ENCODE measurements around the gene DNAJB11. TPM values are rescaled to one million over a fixed set of nuclear protein-coding genes. Genes with fewer than 3 reads are reported as not detected.

DNAJB11 gene
- total and polyA plus RNA-seq, 2 donors (not counting 1 experiment from before 2014, with no cell fraction given), result 17.9 to 27.7 TPM

- DNase-seq, result no peak
- no peak overlapping the region for H3K4me3 ChIP-seq (ENCODE audit: control extremely low read depth in 1 of 5, extremely low read depth in 1 of 5, insufficient read depth in 1 of 5, low read depth in 2 of 5, low read length in 4 of 5)
- no peaks in the 10 kb centered on the region for H3K4me1 ChIP-seq (ENCODE audit: control insufficient read depth in 2 of 2, insufficient read depth in 2 of 2, low read length in 2 of 2)
- H3K27me3 Mint-ChIP-seq, result no peaks in the 10 kb centered on the region
- no peaks in the 10 kb centered on the region for H3K27me3 ChIP-seq (replicated peaks in 1 of 4; ENCODE audit: control extremely low read depth in 1 of 4, control insufficient read depth in 3 of 4, insufficient read depth in 4 of 4, low read length in 3 of 4)
- H3K4me2 ChIP-seq (replicated peaks; ENCODE audit: low read depth, low read length, poor library complexity, severe bottlenecking), result no peak overlapping the region
- ChIA-PET POLR2A (no interaction called here), CTCF (interaction anchor here (1.7 to 2.1 kb wide), 2 partner anchors 25 to 647 kb away, joined by 3 to 9 read pairs; no protein-coding TSS in a partner anchor)
- no peaks in the 10 kb centered on the region for H3K4me1 Mint-ChIP-seq
- no peaks in the 10 kb centered on the region for H4K20me1 ChIP-seq (ENCODE audit: control insufficient read depth, insufficient read depth, low read length, poor library complexity, severe bottlenecking)
- H3K27ac Mint-ChIP-seq, result no peak overlapping the region
- intact Hi-C loops (cut with micrococcal nuclease), result no loop called here
- no peaks in the 10 kb centered on the region for H3K79me2 ChIP-seq (ENCODE audit: control insufficient read depth, insufficient read depth, low read length)
- H3K27ac ChIP-seq (ENCODE audit: low read length in 2 of 2), result no peak overlapping the region
- H3K9ac ChIP-seq (ENCODE audit: low read length), result no peak overlapping the region
- H3K9me3 ChIP-seq (ENCODE audit: control extremely low read depth in 1 of 3, control insufficient read depth in 2 of 3, insufficient read depth in 1 of 3, low read length in 2 of 3), result no peaks in the 10 kb centered on the region
- no peak overlapping the region for H2AFZ ChIP-seq (ENCODE audit: insufficient read depth, low read depth, low read length, poor library complexity, severe bottlenecking)
- ATAC-seq (ENCODE audit: low read depth), result no peak
- no peak overlapping the region for H3K4me3 Mint-ChIP-seq
- TF ChIP-seq EZH2 (IDR thresholded peaks at IDR 0.05; ENCODE audit: borderline replicate concordance, insufficient read depth, low read depth, low read length, poor library complexity, severe bottlenecking), result no peak
- TF ChIP-seq CTCF (IDR thresholded peaks at IDR 0.05), result no peak
- 92% methylated on average over 4 of the region's 7 CpGs for WGBS (ENCODE audit: insufficient coverage)
- peaks cover 3 to 5% of the 10 kb centered on the region in 2 experiments for H3K36me3 ChIP-seq (replicated peaks in 1 of 2; ENCODE audit: control extremely low read depth in 1 of 2, control insufficient read depth in 1 of 2, extremely low read depth in 1 of 2, insufficient read depth in 2 of 2, low read length in 1 of 2)
- H3K9me3 Mint-ChIP-seq (ENCODE audit: insufficient read depth), result no peaks in the 10 kb centered on the region
Observed at GRCh38 chr3:186590580-186591295, 20.2 kb downstream of the DNAJB11 start.

- no peaks in the 10 kb centered on the region for H3K4me1 Mint-ChIP-seq
- no peaks in the 10 kb centered on the region for H3K9me3 Mint-ChIP-seq (ENCODE audit: insufficient read depth)
- intact Hi-C loops (cut with micrococcal nuclease), result no loop called here
- Histone ChIP-seq H3K4me3 (ENCODE audit: control extremely low read depth in 1 of 5, extremely low read depth in 1 of 5, insufficient read depth in 1 of 5, low read depth in 2 of 5, low read length in 4 of 5) (no peak overlapping the region), H4K20me1 (ENCODE audit: control insufficient read depth, insufficient read depth, low read length, poor library complexity, severe bottlenecking) (no peaks in the 10 kb centered on the region), H3K4me2 (replicated peaks; ENCODE audit: low read depth, low read length, poor library complexity, severe bottlenecking) (no peak overlapping the region), H3K9ac (ENCODE audit: low read length) (no peak overlapping the region), H3K36me3 (replicated peaks in 1 of 2; ENCODE audit: control extremely low read depth in 1 of 2, control insufficient read depth in 1 of 2, extremely low read depth in 1 of 2, insufficient read depth in 2 of 2, low read length in 1 of 2) (no peaks in the 10 kb centered on the region), H2AFZ (ENCODE audit: insufficient read depth, low read depth, low read length, poor library complexity, severe bottlenecking) (no peak overlapping the region), H3K27me3 (replicated peaks in 1 of 4; ENCODE audit: control extremely low read depth in 1 of 4, control insufficient read depth in 3 of 4, insufficient read depth in 4 of 4, low read length in 3 of 4) (no peaks in the 10 kb centered on the region), H3K27ac (ENCODE audit: low read length in 2 of 2) (no peak overlapping the region), H3K4me1 (ENCODE audit: control insufficient read depth in 2 of 2, insufficient read depth in 2 of 2, low read length in 2 of 2) (no peaks in the 10 kb centered on the region), H3K9me3 (ENCODE audit: control extremely low read depth in 1 of 3, control insufficient read depth in 2 of 3, insufficient read depth in 1 of 3, low read length in 2 of 3) (no peaks in the 10 kb centered on the region), H3K79me2 (ENCODE audit: control insufficient read depth, insufficient read depth, low read length) (no peaks in the 10 kb centered on the region)
- TF ChIP-seq EZH2 (IDR thresholded peaks at IDR 0.05; ENCODE audit: borderline replicate concordance, insufficient read depth, low read depth, low read length, poor library complexity, severe bottlenecking), result no peak
- TF ChIP-seq CTCF (IDR thresholded peaks at IDR 0.05), result no peak
- DNase-seq (no peak), ATAC-seq (ENCODE audit: low read depth) (no peak)
- CTCF ChIA-PET, result no interaction called here
- no peak overlapping the region for H3K4me3 Mint-ChIP-seq
- H3K27me3 Mint-ChIP-seq, result peaks cover 5% of the 10 kb centered on the region
- H3K27ac Mint-ChIP-seq, result no peak overlapping the region
- WGBS (ENCODE audit: insufficient coverage), result 93% methylated on average over 2 of the region's 4 CpGs
- POLR2A ChIA-PET, result no interaction called here
Observed at GRCh38 chr3:186592682-186593081, 22.2 kb downstream of the DNAJB11 start.

Measured in B cell (primary cell).